CD4-positive, alpha-beta T cell treated with Interferon gamma for 1 hour (primary cell): Measurements from ENCODE around the gene THBS1.
A peak's percentile ranks its signal among the peaks of the same experiment; 100 is the strongest.

Source experiments
- DNase-seq: peaks from one replicate; pipeline ENCODE4 v3.0.0-alpha.2; 2020

The THBS1 gene

GRCh38 chr15:39609166-39609916 lies 28.5 kb downstream of the THBS1 start:
- no peak for DNase-seq

GRCh38 chr15:39610665-39611064 lies 29.8 kb downstream of the THBS1 start:
- no peak for DNase-seq

- DNase-seq = no peak
Measured at GRCh38 chr15:39613271-39613670, 32.4 kb downstream of the THBS1 start.

- no peak for DNase-seq
Measured at GRCh38 chr15:39613861-39614260, 33.0 kb downstream of the THBS1 start.

- no peak for DNase-seq
Measured at GRCh38 chr15:39616731-39617455, 36.0 kb downstream of the THBS1 start.

GRCh38 chr15:39618063-39618823 lies 37.4 kb downstream of the THBS1 start:
- DNase-seq = no peak

- DNase-seq = no peak
Measured at GRCh38 chr15:39621210-39621609, 40.3 kb downstream of the THBS1 start.

GRCh38 chr15:39621976-39622375 lies 41.1 kb downstream of the THBS1 start:
- DNase-seq = no peak

GRCh38 chr15:39622660-39623516 lies 42.0 kb downstream of the THBS1 start:
- no peak for DNase-seq

- DNase-seq = peak; percentile 50
Measured at GRCh38 chr15:39623529-39623931, 42.7 kb downstream of the THBS1 start.

GRCh38 chr15:39624806-39625205 lies 43.9 kb downstream of the THBS1 start:
- peak; percentile 74 for DNase-seq

GRCh38 chr15:39625451-39625850 lies 44.6 kb downstream of the THBS1 start:
- DNase-seq = no peak

GRCh38 chr15:39625856-39626255 lies 45.0 kb downstream of the THBS1 start:
- no peak for DNase-seq

- no peak for DNase-seq
Measured at GRCh38 chr15:39627451-39628143, 46.7 kb downstream of the THBS1 start.

- DNase-seq = no peak
Measured at GRCh38 chr15:39628144-39628508, 47.2 kb downstream of the THBS1 start.

GRCh38 chr15:39628546-39629257 lies 47.8 kb downstream of the THBS1 start:
- DNase-seq = no peak

GRCh38 chr15:39629371-39629770 lies 48.5 kb downstream of the THBS1 start:
- peak; percentile 52 for DNase-seq

GRCh38 chr15:39629906-39630305 lies 49.0 kb downstream of the THBS1 start:
- DNase-seq = no peak

- DNase-seq = no peak
Measured at GRCh38 chr15:39631357-39631756, 50.5 kb downstream of the THBS1 start.

- no peak for DNase-seq
Measured at GRCh38 chr15:39638041-39638440, 57.2 kb downstream of the THBS1 start.

- no peak for DNase-seq
Measured at GRCh38 chr15:39639037-39639436, 58.2 kb downstream of the THBS1 start.
